Mucosa of descending colon (tissue), 3 donors: ENCODE data around the gene EPHA3. TPM values are rescaled to one million over a fixed set of nuclear protein-coding genes. Genes with fewer than 3 reads are reported as not detected.

ENCODE experiments used
- ATAC-seq: fragments of 200-7000 bp; cut with Tn5 transposase; one replicate; pipeline ENCODE4 v1.9.1; 2020; ENCODE audit warnings: mild to moderate bottlenecking, moderate library complexity
- DNase-seq, 3 donors: peaks; one replicate each; pipeline ENCODE4 v3.0.0-alpha.2; 2020
- H3K36me3 ChIP-seq: fragments of 200-600 bp; one replicate; pipeline ENCODE4 v1.8.0; 2021; ENCODE audit warnings: low read depth, mild to moderate bottlenecking
- H3K4me1 ChIP-seq: fragments of 200-600 bp; one replicate; pipeline ENCODE4 v1.8.0; 2021; ENCODE audit warnings: low read depth, mild to moderate bottlenecking
- H3K4me3 ChIP-seq: fragments of 200-600 bp; one replicate; pipeline ENCODE4 v1.8.0; 2021; ENCODE audit warnings: mild to moderate bottlenecking
- H3K9me3 ChIP-seq: fragments of 200-600 bp; one replicate; pipeline ENCODE4 v1.8.0; 2021; ENCODE audit warnings: mild to moderate bottlenecking
- CTCF ChIP-seq: fragments of 200-600 bp; IDR thresholded peaks from one replicate; pipeline ENCODE4 v1.8.0; 2022; ENCODE audit warnings: antibody characterized with exemption, mild to moderate bottlenecking
- intact Hi-C, 2 donors: fragments of 100-400 bp; cut with DNase I in 1 of 2; cut with micrococcal nuclease in 1 of 2; formaldehyde crosslinking; loops; one replicate each; pipeline versions ENCODE4 v1.11.0 to v1.11.1; 2022; cut with DNase I, micrococcal nuclease
- total RNA-seq, 3 donors: library from RNA; stranded (reverse); fragmentation: NEBNext Ultra II Directional in 2 of 3; extraction: Animal tissue kit (Norgen Biotek cat#: 25700) in 2 of 3; gene quantifications; one replicate each; pipeline versions ENCODE4 v1.2.1 to v1.2.4, GENCODE V29; 2021 to 2023
- donor health status: DM: no; HTN: no; CAD: no; lungs with moderate emphysema.
- donor health status: DM: no; HTN: no; CAD: no.
- donor health status: DM: no; HTN: yes; CAD: no.

EPHA3 gene
- total RNA-seq, 3 donors from 2014 or later = 1.0 to 6.6 (median 2.0) TPM

- DNase-seq = no peak
- ATAC-seq = no peak
- TF ChIP-seq CTCF = no peak
- no peaks in the 10 kb centered on the region for H3K4me1 ChIP-seq
- H3K36me3 ChIP-seq = no peaks in the 10 kb centered on the region
- intact Hi-C loops = no loop called here
- H3K4me3 ChIP-seq = no peak overlapping the region
- H3K9me3 ChIP-seq = no peaks in the 10 kb centered on the region
These were observed 333.0 kb downstream of the EPHA3 start for GRCh38 chr3:89440386-89440785.

GRCh38 chr3:89441141-89441540, 333.7 kb downstream of the EPHA3 start:
- Histone ChIP-seq H3K4me3 (no peak overlapping the region), H3K36me3 (no peaks in the 10 kb centered on the region), H3K4me1 (no peaks in the 10 kb centered on the region), H3K9me3 (no peaks in the 10 kb centered on the region)
- no peak for ATAC-seq
- TF ChIP-seq CTCF = no peak
- intact Hi-C loops = no loop called here
- no peak for DNase-seq

GRCh38 chr3:89446593-89446992, 339.2 kb downstream of the EPHA3 start:
- H3K4me3 ChIP-seq = no peak overlapping the region
- DNase-seq (no peak), ATAC-seq (no peak)
- no peaks in the 10 kb centered on the region for H3K36me3 ChIP-seq
- intact Hi-C loops = no loop called here
- TF ChIP-seq CTCF = no peak
- H3K9me3 ChIP-seq = no peaks in the 10 kb centered on the region
- H3K4me1 ChIP-seq = no peaks in the 10 kb centered on the region

- no peaks in the 10 kb centered on the region for H3K4me1 ChIP-seq
- intact Hi-C loops = no loop called here
These were observed 339.8 kb downstream of the EPHA3 start for GRCh38 chr3:89447243-89447642.

GRCh38 chr3:89449086-89449485, 341.7 kb downstream of the EPHA3 start:
- no peak overlapping the region for H3K4me3 ChIP-seq
- TF ChIP-seq CTCF = no peak
- no peak for ATAC-seq
- H3K4me1 ChIP-seq = no peaks in the 10 kb centered on the region
- intact Hi-C loops = no loop called here
- no peaks in the 10 kb centered on the region for H3K36me3 ChIP-seq
- DNase-seq = no peak
- no peaks in the 10 kb centered on the region for H3K9me3 ChIP-seq

More at GRCh38 chr3:89447243-89447642, 339.8 kb downstream of the EPHA3 start:
- ATAC-seq (no peak), DNase-seq (no peak)
- H3K36me3 ChIP-seq = no peaks in the 10 kb centered on the region
- TF ChIP-seq CTCF = no peak
- no peak overlapping the region for H3K4me3 ChIP-seq
- H3K9me3 ChIP-seq = no peaks in the 10 kb centered on the region

GRCh38 chr3:89452066-89452465, 344.6 kb downstream of the EPHA3 start:
- no peaks in the 10 kb centered on the region for H3K4me1 ChIP-seq
- intact Hi-C loops = no loop called here
- TF ChIP-seq CTCF = no peak
- H3K9me3 ChIP-seq = no peaks in the 10 kb centered on the region
- H3K36me3 ChIP-seq = no peaks in the 10 kb centered on the region
- no peak for ATAC-seq
- no peak overlapping the region for H3K4me3 ChIP-seq
- DNase-seq = no peak
